Motor neuron (in vitro differentiated cells): ENCODE data around the gene MRPL9. TPM values are rescaled to one million over a fixed set of nuclear protein-coding genes. Genes with fewer than 3 reads are reported as not detected.

Experiments used
- ATAC-seq, 8 experiments: fragments of 200-7000 bp; cut with Tn5 transposase; replicated peaks in 6 of 8; 2 replicates each; pipeline ENCODE4 v1.8.0; 2021; ENCODE audit warnings: mild to moderate bottlenecking in 8 of 8, moderate library complexity in 8 of 8
- H3K27ac ChIP-seq, 2 donors: fragments of 250-450 bp; sonication (Bioruptor Pico); 2 replicates each; pipeline ENCODE4 v1.9.0; 2021; ENCODE audit warnings: antibody characterized with exemption in 2 of 2, mild to moderate bottlenecking in 2 of 2, moderate library complexity in 1 of 2
- H3K4me1 ChIP-seq, 2 donors: fragments of 250-450 bp; sonication (Bioruptor Pico); replicated peaks in 1 of 2; 2 replicates each; pipeline ENCODE4 v1.6.1; 2021; ENCODE audit warnings: antibody characterized with exemption in 2 of 2, mild to moderate bottlenecking in 2 of 2, moderate library complexity in 1 of 2
- H3K4me3 ChIP-seq, 5 donors: fragments of 250-450 bp; sonication (Bioruptor Pico); 2 replicates each; pipeline ENCODE4 v1.9.0; 2021; ENCODE audit warnings: antibody characterized with exemption in 5 of 5, mild to moderate bottlenecking in 5 of 5, moderate library complexity in 4 of 5
- WGBS, 10 experiments: fragments of 450-650 bp; shearing (Covaris generic); methylation state at CpG; one replicate each; pipeline ENCODE4 v1.0.0; 2022; 5-methylcytosine and 5-hydroxymethylcytosine counted together
- in situ Hi-C, 9 experiments: fragments of 400-800 bp; cut with MboI; loops; one replicate each; pipeline ENCODE4 v1.15.0; 2021; ENCODE audit warnings: low sequenced_read_pairs in 9 of 9, low pct_unique_long_range_greater_than_20kb in 2 of 9; ENCODE audit not compliant: unreplicated experiment in 9 of 9
- total RNA-seq, 8 experiments: library from RNA; unstranded; fragments of 300-600 nt; gene quantifications; 2 replicates each; pipeline versions ENCODE4 v1.2.3 to v1.2.4, GENCODE V29; 2022

Gene MRPL9
- 100 to 1,000 TPM in 1 of 8 experiments, 10 to 100 TPM in 7; 63.2 to 122 (median 72.8) TPM for total RNA-seq

DNA sequence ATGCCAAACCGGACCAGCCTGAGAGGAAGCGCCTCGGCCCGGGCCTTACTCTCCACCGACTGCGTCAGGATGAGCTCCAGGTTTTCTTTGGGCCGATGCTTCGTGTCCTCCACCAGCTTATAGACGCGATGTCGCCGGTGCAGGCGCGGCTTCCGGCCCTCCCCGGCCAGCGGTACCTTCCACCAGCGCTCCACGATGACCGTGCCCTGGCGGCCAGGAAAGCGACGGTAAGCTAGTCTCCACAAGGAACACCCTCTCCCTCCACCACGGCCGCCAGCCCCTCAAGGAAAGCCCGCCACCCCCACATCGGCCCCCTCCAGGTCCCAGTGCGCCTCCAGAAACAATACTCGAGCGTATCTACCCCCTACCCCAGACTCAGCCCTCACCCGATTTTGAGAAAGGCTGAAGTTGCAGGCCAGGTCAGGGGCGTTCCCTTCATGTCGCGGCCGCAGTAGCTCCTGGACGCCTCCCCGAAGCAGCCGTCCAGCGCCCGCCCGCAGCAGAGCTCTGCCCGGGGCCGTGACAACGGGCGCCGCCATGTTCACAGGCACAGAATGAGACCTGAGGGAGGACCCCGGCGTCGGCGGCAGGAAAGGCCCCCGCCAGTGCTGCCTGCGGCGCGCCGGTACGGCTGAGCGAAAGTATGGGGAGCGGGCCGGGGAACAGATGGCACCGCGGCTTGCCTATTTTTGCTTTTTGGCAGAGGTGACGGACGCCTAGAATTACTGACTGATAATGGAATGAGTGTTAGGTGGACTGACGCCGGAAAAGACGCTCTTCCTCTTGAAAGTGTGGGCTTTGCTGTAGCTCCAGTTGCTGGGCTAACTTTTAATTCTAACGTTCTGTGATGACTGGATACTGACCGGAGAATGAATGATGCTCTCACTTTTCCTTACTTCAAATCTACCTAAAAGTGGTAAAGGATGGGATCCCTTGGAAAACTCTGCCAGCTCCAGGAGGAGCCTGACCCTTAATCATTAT is at the start of gene MRPL9:
TSS of gene MRPL9 (minus strand) at position 556 of the 981 bp plus-strand sequence. CDS start at position 539, 17 bp downstream.
- H3K4me3 ChIP-seq: peak within 1 kb of the TSS; percentile 86 to 97 (median 87)
- peak within 1 kb of the TSS; percentile 84 to 92 for H3K27ac ChIP-seq
- peaks cover 9 to 11% of the 10 kb centered on the region in 2 donors for H3K4me1 ChIP-seq
- WGBS, 10 experiments: 0 to 4% (median 1%) methylated on average over 6 to 34 of the region's 68 CpGs; no CpG with 5 or more reads in 2 of the 10 experiments
- in situ Hi-C loops: no loop called here
- peak; percentile 98 to 100 (median 99) for ATAC-seq

DNA sequence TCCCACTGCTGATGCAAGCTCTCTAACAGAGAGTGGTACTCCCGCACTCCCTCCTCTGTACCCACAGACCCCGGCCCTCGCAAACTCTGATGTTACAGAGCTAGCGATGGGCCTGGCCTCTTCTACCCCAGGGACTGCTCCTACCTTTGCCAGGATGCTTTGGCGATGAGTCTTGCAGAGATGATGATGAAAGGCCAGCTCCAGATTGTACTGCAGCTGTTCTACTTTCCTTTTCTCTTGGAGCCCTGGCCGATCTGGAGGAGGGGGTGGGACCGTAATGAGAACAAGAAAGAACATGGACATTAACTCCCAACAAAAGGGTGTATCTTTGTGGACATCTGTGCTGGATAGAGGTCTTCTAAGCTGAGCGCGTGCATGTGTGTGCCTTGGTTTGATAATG is 47.9 kb upstream of the MRPL9 start:
- peak in 3 of 8 experiments; percentile 9 to 71 (median 47) for ATAC-seq
- peaks cover 0 to 6% of the 10 kb centered on the region in 2 donors for H3K4me1 ChIP-seq
- in situ Hi-C loops: no loop called here
- H3K27ac ChIP-seq: no peak overlapping the region
- 20 to 96% (median 84%) methylated on average over 2 to 8 of the region's 9 CpGs; no CpG with 5 or more reads in 2 of the 10 experiments for WGBS, 10 experiments
- H3K4me3 ChIP-seq: no peak overlapping the region

DNA sequence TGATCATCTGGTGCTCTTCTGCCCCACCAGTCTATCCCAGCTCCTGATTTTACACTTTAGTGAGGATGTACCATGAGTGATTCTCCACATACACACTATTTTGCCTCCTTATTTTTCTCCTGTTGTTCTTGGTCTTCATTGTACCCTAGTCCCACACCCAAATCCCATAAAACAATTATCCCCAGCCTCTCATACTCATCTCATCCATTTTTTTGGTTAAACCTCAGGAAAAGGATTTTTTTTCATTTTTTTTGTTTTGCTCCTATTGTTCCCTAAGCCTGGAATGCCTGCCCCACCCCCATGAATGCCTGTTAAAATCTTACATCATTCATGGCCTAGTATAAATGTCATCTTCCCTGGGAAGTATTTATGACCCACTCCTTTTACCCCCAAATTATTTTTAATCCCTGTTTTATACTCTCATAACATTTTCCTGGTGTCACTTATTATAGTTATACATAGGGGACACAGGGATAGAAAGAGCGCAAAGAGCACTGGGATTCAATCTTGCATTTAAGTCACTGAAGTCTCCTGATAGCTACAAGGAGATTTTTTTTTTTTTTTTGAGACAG is 46.8 kb upstream of the MRPL9 start:
- H3K27ac ChIP-seq: no peak overlapping the region
- H3K4me1 ChIP-seq: peaks cover 0 to 6% of the 10 kb centered on the region in 2 donors
- WGBS, 10 experiments: 80 to 100% (median 100%) methylated on average over 1 of the region's 1 CpG; no CpG with 5 or more reads in 2 of the 10 experiments
- in situ Hi-C loops: no loop called here
- no peak overlapping the region for H3K4me3 ChIP-seq
- ATAC-seq: no peak

DNA sequence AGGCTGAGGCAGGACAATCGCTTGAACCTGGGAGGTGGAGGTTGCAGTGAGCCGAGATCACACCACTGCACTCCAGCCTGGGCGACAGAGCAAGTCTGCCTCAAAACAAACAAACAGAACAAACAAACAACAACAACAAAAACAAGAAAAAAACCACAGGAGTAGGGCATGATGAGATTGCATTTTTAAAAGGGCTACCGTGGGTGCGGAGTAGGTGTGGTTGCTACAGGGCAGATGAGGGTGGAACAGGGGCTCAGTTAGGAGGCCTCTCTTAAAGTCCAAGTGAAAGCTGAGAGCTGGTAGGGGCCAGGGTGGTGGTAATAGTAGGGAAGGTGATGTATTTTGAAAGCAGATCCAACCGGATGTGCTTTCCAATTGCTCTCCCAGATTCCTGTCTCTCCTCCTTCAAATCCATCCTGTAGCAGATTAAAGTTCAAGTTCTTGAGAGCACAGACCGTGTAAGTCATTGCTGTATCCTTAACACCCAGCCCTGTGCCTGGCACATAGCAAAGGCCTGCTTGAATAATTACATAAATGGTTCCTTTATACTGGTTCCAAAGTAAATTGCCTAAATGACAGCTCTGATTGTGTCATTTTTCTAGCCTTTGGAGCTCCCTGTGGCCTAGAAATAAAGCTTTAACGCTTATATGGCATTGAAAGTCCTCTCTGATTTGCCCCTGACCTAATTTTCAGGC is 46.1 kb upstream of the MRPL9 start:
- WGBS, 10 experiments: 13 to 93% (median 70%) methylated on average over 2 to 6 of the region's 8 CpGs; no CpG with 5 or more reads in 1 of the 10 experiments
- Histone ChIP-seq H3K4me3 (no peak overlapping the region), H3K27ac (no peak overlapping the region), H3K4me1 (peaks cover 0 to 6% of the 10 kb centered on the region in 2 donors)
- peak in 5 of 8 experiments; percentile 22 to 87 (median 24) for ATAC-seq
- in situ Hi-C loops: no loop called here

DNA sequence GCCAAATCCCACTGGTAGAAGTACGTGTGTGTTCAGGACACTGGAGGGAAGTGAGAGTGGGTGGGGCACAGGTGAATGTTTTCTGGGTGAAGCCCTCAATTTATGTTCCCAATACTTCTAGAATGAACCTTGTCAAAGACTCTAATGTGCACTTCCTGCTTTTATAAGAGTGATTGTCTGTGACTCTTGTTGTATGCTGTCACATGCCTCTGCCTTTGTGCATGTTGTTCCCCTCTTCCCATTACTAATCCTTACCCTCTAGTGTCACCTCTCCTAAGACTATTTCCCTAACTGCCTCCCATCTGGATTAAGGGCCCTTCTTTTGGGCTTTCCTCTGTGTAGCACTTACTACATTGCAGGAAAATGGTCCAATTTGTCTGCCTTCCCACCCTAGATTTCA is 44.5 kb upstream of the MRPL9 start:
- 50 to 83% (median 67%) methylated on average over 1 of the region's 1 CpG; no CpG with 5 or more reads in 5 of the 10 experiments for WGBS, 10 experiments
- peaks cover 0 to 6% of the 10 kb centered on the region in 2 donors for H3K4me1 ChIP-seq
- no peak overlapping the region for H3K4me3 ChIP-seq
- in situ Hi-C loops: no loop called here
- H3K27ac ChIP-seq: no peak overlapping the region
- ATAC-seq: no peak

DNA sequence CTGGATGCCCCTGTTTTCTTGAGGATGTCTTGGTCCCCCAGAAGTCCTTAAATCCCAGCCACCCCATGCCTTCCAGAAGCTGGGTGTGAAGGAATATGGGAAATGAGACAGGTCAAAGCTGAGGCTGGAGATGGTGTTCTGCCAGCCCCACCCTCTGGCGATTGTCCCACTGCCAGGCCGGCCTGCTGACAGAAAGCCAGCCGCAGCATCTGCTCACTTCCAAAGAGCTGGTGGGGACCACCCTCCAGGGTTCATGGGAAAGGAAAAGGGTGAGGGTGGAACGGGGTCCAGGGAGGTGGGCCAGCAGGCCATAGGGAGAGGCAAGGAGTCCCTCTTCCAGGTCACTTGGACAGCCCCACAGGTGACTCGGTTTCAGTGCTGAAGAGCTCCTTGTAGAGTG is 43.8 kb upstream of the MRPL9 start:
- in situ Hi-C loops: no loop called here
- H3K4me3 ChIP-seq: no peak overlapping the region
- no peak for ATAC-seq
- 40 to 100% (median 73%) methylated on average over 1 to 2 of the region's 5 CpGs; no CpG with 5 or more reads in 6 of the 10 experiments for WGBS, 10 experiments
- no peak overlapping the region for H3K27ac ChIP-seq
- peaks cover 0 to 6% of the 10 kb centered on the region in 2 donors for H3K4me1 ChIP-seq

DNA sequence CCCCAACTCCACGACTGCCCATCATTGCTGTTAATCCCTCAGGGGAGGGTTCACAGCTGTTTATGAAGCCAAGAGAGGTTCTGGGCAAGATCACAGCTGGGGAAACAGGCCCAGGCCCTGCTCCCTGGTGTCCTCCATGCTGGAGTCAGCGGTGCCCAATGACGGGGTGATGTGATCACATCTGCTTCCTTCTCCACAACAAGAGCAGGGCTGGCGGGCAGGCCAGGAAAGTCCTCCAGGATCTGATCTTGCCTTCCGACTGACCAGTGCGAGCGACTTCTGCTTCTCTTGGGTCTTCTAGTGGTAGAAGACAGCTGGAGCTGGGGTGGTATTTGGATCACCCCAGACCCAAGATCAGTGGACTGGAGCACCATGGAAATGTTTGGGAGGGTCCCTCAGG is 42.9 kb upstream of the MRPL9 start:
- H3K4me1 ChIP-seq: peaks cover 0 to 6% of the 10 kb centered on the region in 2 donors
- no peak overlapping the region for H3K4me3 ChIP-seq
- in situ Hi-C loops: no loop called here
- H3K27ac ChIP-seq: no peak overlapping the region
- WGBS, 10 experiments: 65 to 100% (median 81%) methylated on average over 3 to 6 of the region's 7 CpGs; no CpG with 5 or more reads in 6 of the 10 experiments
- ATAC-seq: no peak

DNA sequence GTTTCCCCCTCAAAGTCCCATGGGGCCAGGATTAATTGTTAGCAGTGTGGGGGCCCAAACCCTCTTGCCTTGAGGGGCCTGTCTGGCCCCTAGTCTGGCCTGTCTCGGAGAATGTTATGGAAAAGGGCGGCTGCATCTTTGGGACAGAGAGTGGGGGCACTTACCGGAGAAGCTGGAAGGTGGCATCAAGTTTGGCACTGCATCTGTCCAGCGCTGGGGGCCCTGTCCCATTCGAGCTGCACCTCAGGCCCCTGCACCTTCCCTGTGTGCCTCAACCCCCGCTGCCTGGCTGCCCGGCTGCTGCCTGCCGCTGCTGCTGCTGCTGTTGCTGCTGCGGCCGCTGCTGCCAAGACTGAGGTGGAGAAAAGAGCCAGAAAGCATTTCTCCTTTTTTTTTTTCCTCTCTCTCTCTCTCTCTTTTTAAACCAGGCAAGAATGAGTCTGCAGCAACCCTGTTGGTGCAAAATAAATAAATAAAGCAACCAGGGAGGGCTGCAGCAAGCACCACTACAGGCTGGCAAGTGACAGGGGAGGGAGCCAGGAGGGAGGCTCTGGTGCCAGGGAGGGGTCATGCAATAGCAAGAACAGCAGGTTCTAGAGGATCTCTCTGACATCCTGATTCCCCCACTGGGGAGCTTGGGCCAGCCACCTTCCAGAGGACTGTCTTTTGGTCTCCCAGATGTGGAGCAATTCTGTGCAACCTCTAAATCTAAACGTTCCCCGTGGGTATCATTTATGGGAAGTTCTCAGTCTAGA is 41.9 kb upstream of the MRPL9 start, which contains the start of gene LINGO4:
TSS of gene LINGO4 (minus strand) at position 354 of the 755 bp plus-strand sequence. CDS start 2,715 bp downstream, outside the sequence.
- Histone ChIP-seq H3K4me3 (no peak within 1 kb of the TSS), H3K27ac (no peak within 1 kb of the TSS), H3K4me1 (peaks cover 0 to 6% of the 10 kb centered on the region in 2 donors)
- in situ Hi-C loops: no loop called here
- ATAC-seq: peak in 2 of 8 experiments; percentile 24 to 40
- WGBS, 10 experiments: 20 to 92% (median 55%) methylated on average over 2 to 10 of the region's 12 CpGs; no CpG with 5 or more reads in 2 of the 10 experiments

DNA sequence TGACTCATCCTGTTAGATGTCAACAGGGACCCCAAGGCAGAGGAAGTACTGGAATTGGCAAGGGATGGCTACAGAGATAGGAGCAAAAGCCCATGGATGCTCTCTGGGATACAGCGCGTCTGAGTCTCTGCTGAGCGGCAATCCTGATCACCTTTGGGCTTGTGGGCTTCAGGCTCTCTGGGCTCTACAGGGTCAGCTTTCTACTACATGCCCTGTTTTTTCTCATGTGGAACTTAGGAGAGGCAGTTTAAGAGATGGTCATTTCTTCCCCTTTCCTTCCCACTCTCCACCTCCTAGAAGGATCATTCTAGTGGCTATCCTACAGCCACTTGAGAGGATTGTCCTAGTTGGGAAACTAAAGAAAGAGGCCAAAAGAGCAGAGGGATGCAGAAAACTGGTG is 40.6 kb upstream of the MRPL9 start:
- in situ Hi-C loops: no loop called here
- H3K4me1 ChIP-seq: peaks cover 0 to 1% of the 10 kb centered on the region in 2 donors
- 83 to 93% (median 90%) methylated on average over 1 to 3 of the region's 3 CpGs; no CpG with 5 or more reads in 7 of the 10 experiments for WGBS, 10 experiments
- H3K27ac ChIP-seq: no peak overlapping the region
- no peak overlapping the region for H3K4me3 ChIP-seq
- no peak for ATAC-seq

DNA sequence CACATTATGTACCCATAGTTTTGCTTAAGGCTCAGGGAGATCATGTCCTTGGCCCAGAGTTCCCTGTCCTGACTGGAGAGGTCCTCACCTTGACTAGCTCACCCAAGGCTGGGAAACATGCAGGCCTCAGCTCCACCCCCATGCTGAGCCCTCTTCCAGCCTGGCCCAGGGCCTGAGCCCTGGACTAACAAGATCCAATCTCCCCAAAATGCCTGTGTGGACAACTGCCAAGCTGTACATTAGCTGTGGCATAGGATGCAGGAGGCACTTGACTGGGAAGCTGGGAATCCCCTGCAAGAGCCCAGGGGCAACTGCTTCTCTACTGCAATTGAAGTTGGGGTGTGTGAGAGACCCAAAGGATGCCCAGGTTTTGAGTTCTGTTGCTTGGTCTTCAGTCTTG is 39.9 kb upstream of the MRPL9 start:
- H3K4me3 ChIP-seq: no peak overlapping the region
- ATAC-seq: no peak
- in situ Hi-C loops: no loop called here
- H3K27ac ChIP-seq: no peak overlapping the region
- peaks cover 0 to 4% of the 10 kb centered on the region in 2 donors for H3K4me1 ChIP-seq

DNA sequence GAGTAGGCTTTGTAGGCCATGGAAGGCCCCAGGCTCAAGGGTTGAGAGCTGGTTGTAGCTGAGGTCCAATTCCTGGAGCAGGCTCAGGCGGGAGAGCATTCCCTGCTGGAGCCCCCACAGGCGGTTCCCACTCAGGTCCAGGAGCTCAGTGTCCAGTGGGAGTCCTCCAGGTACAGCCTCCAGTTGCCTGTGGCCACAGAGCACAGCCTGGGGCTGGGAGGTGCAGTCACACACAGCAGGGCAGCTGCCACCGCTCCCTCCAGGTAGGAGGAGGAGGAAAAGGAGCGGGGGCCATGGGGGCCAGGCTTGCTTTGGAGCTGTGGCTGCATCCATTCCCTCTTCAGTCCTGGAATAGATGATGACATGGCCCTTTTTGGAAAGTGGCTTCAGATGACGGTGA is 39.1 kb upstream of the MRPL9 start:
- in situ Hi-C loops: no loop called here
- Histone ChIP-seq H3K27ac (no peak overlapping the region), H3K4me1 (peaks cover 0 to 4% of the 10 kb centered on the region in 2 donors), H3K4me3 (no peak overlapping the region)
- ATAC-seq: no peak
- WGBS, 10 experiments: 60 to 100% (median 81%) methylated on average over 1 to 3 of the region's 5 CpGs; no CpG with 5 or more reads in 5 of the 10 experiments

DNA sequence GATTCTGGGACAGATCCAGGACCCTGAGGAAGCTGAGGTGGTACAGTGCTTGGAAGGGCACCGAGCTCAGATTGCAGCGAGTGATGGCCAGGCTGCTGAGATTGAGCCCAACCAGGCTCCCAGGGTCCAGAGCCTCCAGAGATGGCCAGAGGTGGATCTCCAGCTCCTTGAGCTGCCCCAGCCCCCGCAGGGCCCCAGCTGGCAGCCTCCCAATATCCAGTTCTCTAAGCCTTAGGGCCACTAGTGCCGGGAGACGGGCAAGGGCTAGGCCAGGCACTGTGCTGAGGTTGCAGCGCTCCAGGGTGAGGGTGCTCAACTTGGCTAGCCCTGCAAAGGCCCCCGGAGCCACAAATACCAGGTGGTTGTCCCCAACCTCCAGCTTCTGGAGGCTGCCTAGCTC is 38.5 kb upstream of the MRPL9 start:
- H3K27ac ChIP-seq: no peak overlapping the region
- no peak for ATAC-seq
- in situ Hi-C loops: no loop called here

More for the DNA sequence above, 38.5 kb upstream of the MRPL9 start:
- 81 to 100% (median 93%) methylated on average over 2 of the region's 7 CpGs; no CpG with 5 or more reads in 7 of the 10 experiments for WGBS, 10 experiments
- Histone ChIP-seq H3K4me3 (no peak overlapping the region), H3K4me1 (peaks cover 0 to 4% of the 10 kb centered on the region in 2 donors)
